Measurements from ENCODE around the gene TRMT10B.
A peak's percentile ranks its signal among the peaks of the same experiment; 100 is the strongest.
"Not testable (repeated sequence)": the region's sequence is repeated elsewhere in the genome, so short reads cannot be mapped to it uniquely, and the experiment has no call there.

TRMT10B gene

GRCh38 chr9:37751186-37751585 lies 2.4 kb upstream of the TRMT10B start:
- DNase-seq (ENCODE audit: low read depth) = no peak

- DNase-seq (ENCODE audit: low read depth) = not testable (repeated sequence)
These were observed 1.9 kb upstream of the TRMT10B start for GRCh38 chr9:37751704-37752103.

GRCh38 chr9:37752112-37752511 lies 1.5 kb upstream of the TRMT10B start:
- not testable (repeated sequence) for DNase-seq (ENCODE audit: low read depth)

GRCh38 chr9:37752642-37753488 lies 740 bp upstream of the TRMT10B start:
- no peak for DNase-seq (ENCODE audit: low read depth)

DNA sequence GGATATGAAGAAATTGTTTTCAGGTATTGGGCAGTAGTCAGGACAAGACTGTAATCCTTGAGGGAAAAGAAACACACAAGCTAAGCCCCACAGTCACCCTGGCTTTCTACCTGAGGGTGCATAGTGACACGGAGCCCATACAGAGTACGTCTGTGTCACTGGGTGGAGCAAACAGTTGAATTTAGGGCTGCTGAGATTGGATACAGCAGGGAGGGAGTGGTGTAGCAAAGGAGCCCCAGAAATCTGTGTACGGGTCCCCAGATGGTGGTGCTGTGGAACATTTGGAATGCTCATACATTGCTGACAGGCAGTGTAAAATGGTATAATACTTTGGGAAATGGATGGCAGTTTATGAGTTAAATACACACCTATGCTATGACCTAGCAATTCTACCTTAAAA lies 5.1 kb downstream of the TRMT10B start:
- DNase-seq (ENCODE audit: low read depth) = no peak

GRCh38 chr9:37760416-37761161 lies 7.0 kb downstream of the TRMT10B start:
- DNase-seq (ENCODE audit: low read depth) = no peak

GRCh38 chr9:37761511-37761910 lies 7.9 kb downstream of the TRMT10B start:
- no peak for DNase-seq (ENCODE audit: low read depth)

DNA sequence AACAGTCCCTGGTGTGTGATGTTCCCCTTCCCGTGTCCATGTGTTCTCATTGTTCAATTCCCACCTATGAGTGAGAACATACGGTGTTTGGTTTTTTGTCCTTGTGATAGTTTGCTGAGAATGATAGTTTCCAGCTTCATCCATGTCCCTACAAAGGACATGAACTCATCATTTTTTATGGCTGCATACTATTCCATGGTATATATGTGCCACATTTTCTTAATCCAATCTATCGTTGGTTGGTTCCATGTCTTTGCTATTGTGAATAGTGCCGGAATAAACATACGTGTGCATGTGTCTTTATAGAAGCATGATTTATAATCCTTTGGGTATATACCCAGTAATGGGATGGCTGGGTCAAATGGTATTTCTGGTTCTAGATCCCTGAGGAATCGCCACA lies 11.7 kb downstream of the TRMT10B start:
- DNase-seq (ENCODE audit: low read depth) = not testable (repeated sequence)

- DNase-seq (ENCODE audit: low read depth) = no peak
These were observed 15.7 kb downstream of the TRMT10B start for GRCh38 chr9:37769306-37769705.

GRCh38 chr9:37769995-37770394 lies 16.4 kb downstream of the TRMT10B start:
- no peak for DNase-seq (ENCODE audit: low read depth)

DNA sequence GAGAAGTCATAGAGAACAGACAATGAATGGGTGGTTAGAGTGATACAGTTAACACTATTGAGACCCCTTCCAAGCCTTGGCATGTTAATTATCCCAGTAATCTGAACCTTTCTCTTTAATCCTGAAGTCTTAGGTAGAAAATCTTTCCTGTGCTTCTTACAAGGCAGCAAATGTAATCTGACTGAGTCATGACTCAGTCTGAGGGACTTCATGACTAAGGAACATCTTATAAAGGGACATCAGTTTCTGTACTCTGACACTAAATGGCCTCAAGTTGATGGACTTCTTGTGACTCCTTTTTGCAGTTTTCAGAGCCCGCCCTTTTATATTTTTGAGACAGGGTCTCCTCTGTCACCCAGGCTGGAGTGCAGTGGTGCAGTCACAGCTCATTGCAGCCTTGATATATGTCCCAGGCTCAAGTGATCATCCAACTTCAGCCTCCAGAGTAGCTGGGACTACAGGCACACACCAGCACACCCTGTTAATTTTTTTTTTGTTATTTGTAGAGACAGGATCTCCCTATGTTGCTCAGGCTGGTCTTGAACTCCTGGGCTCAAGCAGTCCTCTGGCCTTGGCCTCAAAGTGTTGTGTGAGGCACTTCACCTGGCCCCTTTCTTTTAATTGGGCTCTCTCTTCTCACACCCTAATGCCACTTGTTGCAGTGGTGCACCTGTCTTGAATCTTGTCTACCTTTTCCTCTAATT lies 21.8 kb downstream of the TRMT10B start:
- no peak for DNase-seq (ENCODE audit: low read depth)

GRCh38 chr9:37776328-37776727 lies 22.7 kb downstream of the TRMT10B start:
- DNase-seq (ENCODE audit: low read depth) = no peak

DNA sequence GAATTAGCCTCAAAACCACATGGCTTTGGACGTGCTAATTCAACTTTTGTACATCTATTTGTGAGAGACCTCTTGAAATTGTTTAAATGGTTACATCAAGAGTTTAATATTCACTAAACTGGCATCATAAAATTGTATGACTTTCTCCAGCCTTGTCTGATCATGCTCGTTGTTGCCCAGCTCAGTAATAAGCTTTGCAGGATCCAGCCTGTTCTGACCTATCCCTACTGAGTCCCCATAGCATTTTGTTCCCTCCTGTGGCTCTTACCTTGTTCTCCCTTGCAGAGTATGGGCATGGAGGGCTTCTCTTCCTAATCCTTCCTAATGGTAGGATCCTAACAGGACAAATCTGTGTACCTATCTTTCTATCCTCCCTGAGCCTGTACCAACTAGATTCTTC lies 24.9 kb downstream of the TRMT10B start:
- DNase-seq (ENCODE audit: low read depth) = no peak

DNA sequence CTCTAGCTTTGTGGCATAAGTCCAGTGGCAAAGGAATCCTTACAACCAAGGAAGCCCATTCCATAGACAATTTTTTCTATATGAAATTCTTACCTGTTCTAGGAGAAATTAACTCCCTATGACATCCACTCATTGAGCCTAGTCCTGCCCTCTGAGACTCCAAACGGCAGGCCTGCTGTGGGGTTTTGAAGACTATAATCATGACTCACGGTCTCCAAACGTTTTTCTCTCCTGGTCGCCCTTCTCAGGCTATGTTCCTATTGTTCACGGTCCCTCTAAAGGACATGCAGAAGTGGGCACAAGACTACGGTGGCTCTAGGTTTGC lies 30.6 kb downstream of the TRMT10B start:
- no peak for DNase-seq (ENCODE audit: low read depth)

- DNase-seq (ENCODE audit: low read depth) = peak; percentile 74
These were observed 31.2 kb downstream of the TRMT10B start, which contains the start of gene EXOSC3 for GRCh38 chr9:37784616-37785483. Gene EXOSC3 (minus strand): TSS chr9:37785064. CDS start chr9:37785044, 20 bp downstream.

GRCh38 chr9:37787059-37787458 lies 33.5 kb downstream of the TRMT10B start:
- no peak for DNase-seq (ENCODE audit: low read depth)

DNA sequence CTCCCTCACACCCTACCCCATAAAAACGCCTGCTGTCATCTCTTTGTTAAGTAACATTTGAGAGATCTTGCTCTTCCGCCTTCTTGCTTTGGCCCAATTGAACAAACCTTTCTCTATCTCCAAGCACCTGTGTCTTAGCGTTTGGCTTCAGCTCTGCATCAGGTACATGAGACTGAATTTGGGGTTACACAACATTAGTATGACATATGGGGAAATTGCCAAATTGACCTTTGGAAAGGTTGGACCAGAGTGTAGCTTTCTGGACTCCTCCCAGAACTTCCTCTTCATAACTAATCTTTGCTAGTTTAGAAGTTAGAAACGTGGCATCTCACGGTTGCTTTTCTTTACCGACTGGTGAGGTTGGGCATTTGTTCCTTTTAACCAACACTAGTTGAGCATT lies 34.7 kb downstream of the TRMT10B start:
- no peak for DNase-seq (ENCODE audit: low read depth)

GRCh38 chr9:37790096-37790495 lies 36.5 kb downstream of the TRMT10B start:
- DNase-seq (ENCODE audit: low read depth) = no peak

GRCh38 chr9:37792122-37792521 lies 38.5 kb downstream of the TRMT10B start:
- no peak for DNase-seq (ENCODE audit: low read depth)

GRCh38 chr9:37796232-37796631 lies 42.6 kb downstream of the TRMT10B start:
- no peak for DNase-seq (ENCODE audit: low read depth)

DNA sequence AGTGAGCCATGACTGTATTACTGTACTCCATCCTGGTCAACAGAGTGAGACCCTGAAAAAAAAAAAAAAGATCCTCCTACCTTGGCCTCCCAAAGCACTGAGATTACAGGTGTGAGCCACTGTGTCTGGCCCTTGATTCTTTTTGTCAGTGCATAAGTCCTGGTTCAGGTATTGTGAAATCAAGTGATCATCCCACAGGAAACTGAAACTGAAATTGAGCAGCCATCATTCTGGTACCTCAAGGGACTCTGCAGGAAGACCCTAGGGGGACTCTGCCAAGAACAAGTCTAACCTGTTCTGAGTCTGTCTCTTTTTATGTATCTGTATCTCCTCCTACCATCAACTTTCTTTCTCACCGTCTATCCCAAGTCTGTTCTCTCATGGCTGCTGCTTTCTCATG lies 45.1 kb downstream of the TRMT10B start:
- DNase-seq (ENCODE audit: low read depth) = no peak

Measured in stimulated activated CD8-positive, alpha-beta memory T cell treated with anti-CD3 and anti-CD28 coated beads, Interleukin-15, amount 100 ng/mL, for 1 hour (primary cell).